Measurements from ENCODE around the gene FTHL17.

The FTHL17 gene

GRCh38 chrX:31071725-31072124 lies at the start of gene FTHL17:
Gene FTHL17 (minus strand): TSS chrX:31072041. CDS start chrX:31071953, 88 bp downstream.
- DNase-seq (ENCODE audit: insufficient read length, low spot score) (no peak), FAIRE-seq (no peak)
- TF ChIP-seq CTCF (IDR thresholded peaks at IDR 0.05; ENCODE audit: insufficient read depth, missing control alignments) = no peak

- no peak for FAIRE-seq
- DNase-seq (ENCODE audit: insufficient read length, low spot score) = no peak
- TF ChIP-seq CTCF (IDR thresholded peaks at IDR 0.05; ENCODE audit: insufficient read depth, missing control alignments) = no peak
Observed at GRCh38 chrX:31117266-31117665, 45.4 kb upstream of the FTHL17 start.

- TF ChIP-seq CTCF (IDR thresholded peaks at IDR 0.05; ENCODE audit: insufficient read depth, missing control alignments) = no peak
- no peak for DNase-seq (ENCODE audit: insufficient read length, low spot score)
- no peak for FAIRE-seq
Observed at GRCh38 chrX:31115398-31115797, 43.6 kb upstream of the FTHL17 start.

- no peak for DNase-seq (ENCODE audit: insufficient read length, low spot score)
- no peak for TF ChIP-seq CTCF (IDR thresholded peaks at IDR 0.05; ENCODE audit: insufficient read depth, missing control alignments)
- no peak for FAIRE-seq
Observed at GRCh38 chrX:31114858-31115257, 43.0 kb upstream of the FTHL17 start.

- TF ChIP-seq CTCF (IDR thresholded peaks at IDR 0.05; ENCODE audit: insufficient read depth, missing control alignments) = no peak
- FAIRE-seq (no peak), DNase-seq (ENCODE audit: insufficient read length, low spot score) (no peak)
Observed at GRCh38 chrX:31112226-31112999, 40.6 kb upstream of the FTHL17 start.

GRCh38 chrX:31110657-31111056 lies 38.8 kb upstream of the FTHL17 start:
- no peak for TF ChIP-seq CTCF (IDR thresholded peaks at IDR 0.05; ENCODE audit: insufficient read depth, missing control alignments)
- DNase-seq (ENCODE audit: insufficient read length, low spot score) = no peak
- no peak for FAIRE-seq

GRCh38 chrX:31099536-31100090 lies 27.8 kb upstream of the FTHL17 start:
- TF ChIP-seq CTCF (IDR thresholded peaks at IDR 0.05; ENCODE audit: insufficient read depth, missing control alignments) = no peak
- FAIRE-seq = no peak
- no peak for DNase-seq (ENCODE audit: insufficient read length, low spot score)

All from D721Med (cell line).